GM21390 (cell line): ENCODE results near the gene NRG3.

Source experiments
- ATAC-seq: cut with Tn5 transposase; IDR thresholded peaks from one replicate; pipeline ENCODE4 v1.9.1; 2021; ENCODE audit not compliant: unreplicated experiment

Gene NRG3

GRCh38 chr10:82462910-82463551, 588.0 kb downstream of the NRG3 start:
- ATAC-seq = no peak

GRCh38 chr10:82463614-82464013, 588.6 kb downstream of the NRG3 start:
- ATAC-seq = no peak

- no peak for ATAC-seq
Measured at GRCh38 chr10:82464191-82464818, 589.3 kb downstream of the NRG3 start.

- no peak for ATAC-seq
Measured at GRCh38 chr10:82464966-82465365, 590.0 kb downstream of the NRG3 start.

GRCh38 chr10:82468453-82468852, 593.5 kb downstream of the NRG3 start:
- no peak for ATAC-seq

GRCh38 chr10:82472406-82473335, 597.7 kb downstream of the NRG3 start:
- ATAC-seq = no peak

GRCh38 chr10:82477776-82478175, 602.8 kb downstream of the NRG3 start:
- no peak for ATAC-seq

- ATAC-seq = no peak
Measured at GRCh38 chr10:82492647-82493046, 617.7 kb downstream of the NRG3 start.

- ATAC-seq = no peak
Measured at GRCh38 chr10:82496114-82496513, 621.1 kb downstream of the NRG3 start.

- ATAC-seq = no peak
Measured at GRCh38 chr10:82497439-82497838, 622.4 kb downstream of the NRG3 start.

- no peak for ATAC-seq
Measured at GRCh38 chr10:82498976-82499375, 624.0 kb downstream of the NRG3 start.

GRCh38 chr10:82505009-82505408, 630.0 kb downstream of the NRG3 start:
- no peak for ATAC-seq

GRCh38 chr10:82506680-82507376, 631.8 kb downstream of the NRG3 start:
- ATAC-seq = no peak

GRCh38 chr10:82515256-82515655, 640.3 kb downstream of the NRG3 start:
- ATAC-seq = no peak

- ATAC-seq = no peak
Measured at GRCh38 chr10:82529062-82529461, 654.1 kb downstream of the NRG3 start.

GRCh38 chr10:82535457-82535856, 660.5 kb downstream of the NRG3 start:
- ATAC-seq = no peak

GRCh38 chr10:82536668-82537067, 661.7 kb downstream of the NRG3 start:
- ATAC-seq = no peak

GRCh38 chr10:82538272-82538671, 663.3 kb downstream of the NRG3 start:
- ATAC-seq = no peak

GRCh38 chr10:82543631-82544030, 668.6 kb downstream of the NRG3 start:
- ATAC-seq = no peak

GRCh38 chr10:82544377-82544776, 669.4 kb downstream of the NRG3 start:
- no peak for ATAC-seq

- no peak for ATAC-seq
Measured at GRCh38 chr10:82551506-82551905, 676.5 kb downstream of the NRG3 start.
